Frontal cortex (tissue), 4 donors: ENCODE data around the gene NKX2-3. TPM values are rescaled to one million over a fixed set of nuclear protein-coding genes. Genes with fewer than 3 reads are reported as not detected.

Experiments
- DNase-seq, 2 donors: peaks; one replicate each; pipeline ENCODE4 v3.0.0; 2012; ENCODE audit warnings: low spot score in 2 of 2
- FAIRE-seq: peaks from 2 replicates; lab custom pipeline; 2012; peaks lifted over from hg19 to GRCh38; lab: Jason Lieb, UNC
- total RNA-seq: library from RNA; depleted of rRNA; stranded (reverse); fragments of >200 nt; gene quantifications from one replicate; pipeline ENCODE4 v1.2.3, GENCODE V29; 2014
- donor health status: control.
- donor health status: control.
- donor health status: control.

Gene NKX2-3
- total RNA-seq, 1 donor from 2014 or later: under 0.01 TPM

GRCh38 chr10:99524736-99525380 lies 7.9 kb upstream of the NKX2-3 start:
- DNase-seq (no peak), FAIRE-seq (no peak)

GRCh38 chr10:99525897-99526296 lies 6.8 kb upstream of the NKX2-3 start:
- DNase-seq: no peak
- no peak for FAIRE-seq

GRCh38 chr10:99526861-99527504 lies 5.8 kb upstream of the NKX2-3 start:
- FAIRE-seq (no peak), DNase-seq (peak in 1 of 2 donors; percentile 4)

- DNase-seq (no peak), FAIRE-seq (no peak)
Measured at GRCh38 chr10:99527526-99528493, 4.9 kb upstream of the NKX2-3 start.

- no peak for FAIRE-seq
- DNase-seq: no peak
Measured at GRCh38 chr10:99528494-99529441, 4.0 kb upstream of the NKX2-3 start.

- no peak for DNase-seq
- FAIRE-seq: no peak
Measured at GRCh38 chr10:99529591-99530107, 3.1 kb upstream of the NKX2-3 start.

GRCh38 chr10:99530108-99531025 lies 2.4 kb upstream of the NKX2-3 start:
- DNase-seq (peak in 1 of 2 donors; percentile 16), FAIRE-seq (no peak)

- FAIRE-seq (no peak), DNase-seq (no peak)
Measured at GRCh38 chr10:99531026-99531695, 1.6 kb upstream of the NKX2-3 start.

GRCh38 chr10:99531696-99532593 lies 797 bp upstream of the NKX2-3 start:
- DNase-seq (no peak), FAIRE-seq (no peak)

- FAIRE-seq (no peak), DNase-seq (no peak)
Measured at GRCh38 chr10:99533496-99534449, 1.0 kb downstream of the NKX2-3 start.

GRCh38 chr10:99534450-99534938 lies 1.8 kb downstream of the NKX2-3 start:
- FAIRE-seq (no peak), DNase-seq (no peak)

- DNase-seq (no peak), FAIRE-seq (no peak)
Measured at GRCh38 chr10:99534939-99535763, 2.4 kb downstream of the NKX2-3 start.

- FAIRE-seq (no peak), DNase-seq (no peak)
Measured at GRCh38 chr10:99535764-99536337, 3.1 kb downstream of the NKX2-3 start.
